ENCODE measurements around the gene FAM181A.
A peak's percentile ranks its signal among the peaks of the same experiment; 100 is the strongest.

The FAM181A gene

DNA sequence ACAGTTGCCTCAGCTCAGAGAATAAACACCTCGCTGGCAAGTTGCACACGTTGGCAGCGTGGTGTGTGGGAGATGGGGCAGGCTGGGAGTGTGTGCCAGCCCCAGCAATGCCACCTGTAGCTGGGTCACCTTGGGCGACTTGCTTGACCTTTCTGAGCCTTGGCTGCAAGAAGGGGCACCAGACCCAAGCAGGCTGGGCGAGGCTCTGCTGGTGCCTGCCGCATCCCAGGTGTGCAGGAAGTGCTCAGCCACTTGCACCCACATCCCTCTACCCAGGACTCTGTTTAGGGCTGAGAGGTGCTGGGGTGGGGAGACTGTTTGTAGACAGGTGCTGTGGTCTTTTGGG, 629 bp downstream of the FAM181A start:
- Histone ChIP-seq H4K20me1 (no peaks in the 10 kb centered on the region), H3K27ac (no peak overlapping the region), H3K4me2 (no peak overlapping the region), H3K4me3 (no peak overlapping the region), H3K27me3 (no peaks in the 10 kb centered on the region), H3K4me1 (peaks cover 19% of the 10 kb centered on the region), H3K9ac (no peak overlapping the region), H3K9me3 (no peaks in the 10 kb centered on the region), H3K36me3 (no peaks in the 10 kb centered on the region)
- no peak for TF ChIP-seq Cebpa-rat (IDR thresholded peaks at IDR 0.05)

DNA sequence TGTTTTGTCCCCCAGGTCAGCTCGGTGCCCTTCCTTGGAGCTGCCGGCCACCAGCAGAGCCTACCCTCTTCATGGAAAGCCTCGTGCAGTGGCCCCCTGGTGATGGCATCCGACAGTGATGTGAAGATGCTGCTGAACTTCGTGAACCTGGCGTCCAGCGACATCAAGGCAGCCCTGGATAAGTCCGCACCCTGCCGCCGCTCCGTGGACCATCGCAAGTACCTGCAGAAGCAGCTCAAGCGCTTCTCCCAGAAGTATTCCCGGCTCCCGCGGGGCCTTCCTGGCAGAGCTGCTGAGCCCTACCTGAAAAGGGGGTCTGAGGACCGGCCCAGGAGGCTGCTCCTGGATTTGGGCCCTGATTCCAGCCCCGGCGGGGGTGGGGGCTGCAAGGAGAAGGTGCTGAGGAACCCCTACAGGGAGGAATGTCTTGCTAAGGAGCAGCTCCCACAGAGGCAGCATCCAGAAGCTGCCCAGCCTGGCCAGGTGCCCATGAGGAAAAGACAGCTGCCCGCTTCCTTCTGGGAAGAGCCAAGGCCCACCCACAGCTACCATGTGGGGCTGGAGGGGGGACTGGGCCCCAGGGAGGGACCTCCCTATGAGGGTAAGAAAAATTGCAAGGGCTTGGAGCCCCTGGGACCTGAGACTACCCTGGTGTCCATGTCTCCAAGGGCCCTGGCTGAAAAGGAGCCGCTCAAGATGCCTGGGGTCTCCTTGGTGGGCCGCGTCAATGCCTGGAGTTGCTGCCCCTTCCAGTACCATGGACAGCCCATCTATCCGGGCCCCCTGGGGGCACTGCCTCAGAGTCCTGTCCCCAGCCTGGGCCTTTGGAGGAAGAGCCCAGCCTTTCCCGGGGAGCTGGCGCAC, 1.3 kb downstream of the FAM181A start:
- Histone ChIP-seq H3K4me1 (peaks cover 16% of the 10 kb centered on the region), H3K9me3 (no peaks in the 10 kb centered on the region), H3K36me3 (no peaks in the 10 kb centered on the region), H3K27me3 (no peaks in the 10 kb centered on the region), H3K4me2 (no peak overlapping the region), H3K27ac (no peak overlapping the region), H3K9ac (no peak overlapping the region), H4K20me1 (no peaks in the 10 kb centered on the region), H3K4me3 (no peak overlapping the region)
- no peak for TF ChIP-seq Cebpa-rat (IDR thresholded peaks at IDR 0.05)

- Histone ChIP-seq H3K9me3 (no peaks in the 10 kb centered on the region), H3K4me2 (no peak overlapping the region)
- TF ChIP-seq Cebpa-rat (IDR thresholded peaks at IDR 0.05), result no peak
Observed at GRCh38 chr14:93929048-93929535, 1.9 kb downstream of the FAM181A start.

DNA sequence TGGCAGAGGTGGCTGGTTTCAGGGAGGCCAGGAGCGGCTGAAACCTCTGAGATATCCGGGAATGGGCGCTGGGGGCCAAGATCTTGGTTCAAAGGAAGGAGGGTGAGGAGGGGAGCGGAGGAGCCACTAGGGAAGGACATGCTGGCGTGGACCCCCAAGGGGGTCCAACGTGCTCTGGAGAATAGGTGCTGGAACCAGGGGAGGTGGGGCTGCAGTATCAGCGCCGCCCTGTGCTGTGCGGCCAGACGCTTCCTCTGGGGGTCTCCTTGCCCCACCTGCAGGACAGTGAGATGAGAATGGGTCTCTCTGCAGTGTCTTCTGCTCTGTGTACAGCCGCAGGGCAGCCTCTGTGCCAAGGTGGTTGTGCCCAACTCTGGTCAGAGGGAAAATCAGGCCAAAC, 2.5 kb downstream of the FAM181A start:
- Histone ChIP-seq H3K9ac (no peak overlapping the region), H3K4me1 (peaks cover 8% of the 10 kb centered on the region), H3K9me3 (no peaks in the 10 kb centered on the region), H4K20me1 (no peaks in the 10 kb centered on the region), H3K36me3 (no peaks in the 10 kb centered on the region), H3K4me3 (no peak overlapping the region), H3K27ac (no peak overlapping the region), H3K27me3 (no peaks in the 10 kb centered on the region), H3K4me2 (no peak overlapping the region)
- TF ChIP-seq Cebpa-rat (IDR thresholded peaks at IDR 0.05), result no peak

More at GRCh38 chr14:93929048-93929535, 1.9 kb downstream of the FAM181A start:
- Histone ChIP-seq H3K27ac (no peak overlapping the region), H3K4me3 (no peak overlapping the region), H3K36me3 (no peaks in the 10 kb centered on the region), H3K9ac (no peak overlapping the region), H3K27me3 (no peaks in the 10 kb centered on the region), H4K20me1 (no peaks in the 10 kb centered on the region), H3K4me1 (peaks cover 9% of the 10 kb centered on the region)

GRCh38 chr14:93930296-93930988, 3.3 kb downstream of the FAM181A start:
- no peak for TF ChIP-seq Cebpa-rat (IDR thresholded peaks at IDR 0.05)
- no peak overlapping the region for H3K4me2 ChIP-seq

GRCh38 chr14:93930989-93931307, 3.8 kb downstream of the FAM181A start:
- Histone ChIP-seq H3K36me3 (no peaks in the 10 kb centered on the region), H4K20me1 (no peaks in the 10 kb centered on the region), H3K9me3 (no peaks in the 10 kb centered on the region), H3K9ac (no peak overlapping the region), H3K4me3 (no peak overlapping the region), H3K27me3 (no peaks in the 10 kb centered on the region), H3K27ac (no peak overlapping the region), H3K4me1 (peaks cover 8% of the 10 kb centered on the region), H3K4me2 (no peak overlapping the region)
- no peak for TF ChIP-seq Cebpa-rat (IDR thresholded peaks at IDR 0.05)

More at GRCh38 chr14:93930296-93930988, 3.3 kb downstream of the FAM181A start:
- no peaks in the 10 kb centered on the region for H3K36me3 ChIP-seq
- H3K27ac ChIP-seq, result no peak overlapping the region
- H3K27me3 ChIP-seq, result no peaks in the 10 kb centered on the region
- H3K4me3 ChIP-seq, result no peak overlapping the region
- peaks cover 8% of the 10 kb centered on the region for H3K4me1 ChIP-seq
- no peak overlapping the region for H3K9ac ChIP-seq
- no peaks in the 10 kb centered on the region for H4K20me1 ChIP-seq
- H3K9me3 ChIP-seq, result no peaks in the 10 kb centered on the region

GRCh38 chr14:93932642-93933041, 5.5 kb downstream of the FAM181A start:
- no peak for TF ChIP-seq Cebpa-rat (IDR thresholded peaks at IDR 0.05)
- no peak overlapping the region for H3K4me3 ChIP-seq

DNA sequence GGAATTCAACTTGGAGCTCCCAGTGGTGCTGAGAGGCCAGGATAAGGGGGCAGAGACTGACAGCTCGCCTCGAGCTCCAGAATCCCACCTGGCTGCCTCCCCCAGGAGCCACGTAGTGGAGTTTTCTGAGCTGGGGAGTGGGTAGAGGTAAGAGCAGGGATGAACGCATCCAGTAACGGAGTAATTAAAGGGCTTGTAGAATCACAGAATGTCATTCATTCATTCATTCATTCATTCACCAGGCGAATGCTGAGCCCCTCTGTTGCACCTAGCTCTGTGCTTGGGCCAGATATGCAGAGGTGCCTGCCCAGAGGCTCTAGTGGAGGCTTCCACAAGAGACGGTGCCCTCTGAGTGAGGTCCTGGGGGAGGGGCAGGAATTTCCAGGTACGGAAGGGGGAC, 8.1 kb downstream of the FAM181A start:
- no peak for TF ChIP-seq Cebpa-rat (IDR thresholded peaks at IDR 0.05)
- H3K27me3 ChIP-seq, result no peaks in the 10 kb centered on the region
- no peaks in the 10 kb centered on the region for H3K9me3 ChIP-seq
- H3K4me1 ChIP-seq, result peaks cover 14% of the 10 kb centered on the region
- no peak overlapping the region for H3K9ac ChIP-seq
- no peaks in the 10 kb centered on the region for H4K20me1 ChIP-seq
- no peak overlapping the region for H3K27ac ChIP-seq
- no peak overlapping the region for H3K4me3 ChIP-seq
- H3K36me3 ChIP-seq, result no peaks in the 10 kb centered on the region
- no peak overlapping the region for H3K4me2 ChIP-seq

More at GRCh38 chr14:93932642-93933041, 5.5 kb downstream of the FAM181A start:
- Histone ChIP-seq H3K9me3 (no peaks in the 10 kb centered on the region), H3K27me3 (no peaks in the 10 kb centered on the region), H4K20me1 (no peaks in the 10 kb centered on the region), H3K4me2 (peak overlapping the region; percentile 28), H3K36me3 (no peaks in the 10 kb centered on the region), H3K4me1 (peaks cover 8% of the 10 kb centered on the region), H3K9ac (no peak overlapping the region), H3K27ac (no peak overlapping the region)

- TF ChIP-seq Cebpa-rat (IDR thresholded peaks at IDR 0.05), result no peak
- Histone ChIP-seq H3K27ac (no peak overlapping the region), H4K20me1 (no peaks in the 10 kb centered on the region), H3K36me3 (no peaks in the 10 kb centered on the region), H3K4me3 (no peak overlapping the region), H3K4me1 (peaks cover 14% of the 10 kb centered on the region), H3K4me2 (no peak overlapping the region), H3K9ac (no peak overlapping the region), H3K9me3 (no peaks in the 10 kb centered on the region), H3K27me3 (no peaks in the 10 kb centered on the region)
Observed at GRCh38 chr14:93936245-93936644, 9.1 kb downstream of the FAM181A start.

DNA sequence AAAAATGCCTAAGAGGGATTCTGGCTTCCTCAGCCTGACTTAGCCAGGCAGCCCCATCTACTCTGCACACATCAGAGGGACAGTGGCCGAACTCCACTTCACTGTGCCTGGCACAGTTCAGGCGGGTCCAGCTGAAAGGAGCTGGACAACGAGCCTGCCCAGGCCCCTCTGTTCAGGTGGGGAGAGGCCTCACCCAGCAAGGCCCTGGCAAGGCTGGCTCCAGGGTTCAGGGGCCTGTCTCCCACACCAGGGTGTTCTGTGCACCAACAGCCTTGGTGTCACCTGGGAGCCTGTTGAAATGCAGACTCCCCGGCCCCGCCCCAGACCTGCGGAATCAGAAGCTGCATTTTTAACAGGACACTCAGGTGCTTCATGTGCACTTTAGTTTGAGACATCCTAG, 9.8 kb downstream of the FAM181A start:
- Histone ChIP-seq H3K27ac (no peak overlapping the region), H3K4me2 (no peak overlapping the region), H3K9me3 (no peaks in the 10 kb centered on the region), H3K4me3 (no peak overlapping the region), H3K36me3 (no peaks in the 10 kb centered on the region), H3K27me3 (no peaks in the 10 kb centered on the region), H3K9ac (no peak overlapping the region), H4K20me1 (no peaks in the 10 kb centered on the region), H3K4me1 (peaks cover 14% of the 10 kb centered on the region)
- no peak for TF ChIP-seq Cebpa-rat (IDR thresholded peaks at IDR 0.05)

All from BLaER1 (cell line).